B cell (primary cell): Measurements from ENCODE around the gene HOXD9.

ENCODE experiments used
- CTCF ChIP-seq: fragments of 200-600 bp; IDR thresholded peaks from one replicate; pipeline ENCODE4 v1.8.0; 2022; ENCODE audit warnings: antibody characterized with exemption, mild to moderate bottlenecking
- EZH2 ChIP-seq: IDR thresholded peaks from 2 replicates; pipeline ENCODE4 v1.6.1; 2012; ENCODE audit warnings: borderline replicate concordance, low read depth, mild to moderate bottlenecking, moderate library complexity, low read length; ENCODE audit not compliant: insufficient read depth, poor library complexity, severe bottlenecking

- TF ChIP-seq CTCF = no peak
- peak; percentile 65 for TF ChIP-seq EZH2
These were observed 6.7 kb downstream of the HOXD9 start, which contains the start of gene HOXD8 for GRCh38 chr2:176128982-176129796.
